Endothelial cell of umbilical vein (primary cell): ENCODE measurements around the gene SUCLG2. TPM values are rescaled to one million over a fixed set of nuclear protein-coding genes. Genes with fewer than 3 reads are reported as not detected.

Experiments
- BruUV-seq: library from RNA; stranded (reverse); fragments of 400-500 nt; replicated peaks from 2 replicates; lab custom pipeline; 2021; lab: Mats Ljungman, UMichigan
- CTCF ChIA-PET: fragments of 300-600, 350-600 bp; sonication (Branson Sonifier 250); formaldehyde crosslinking; loops from one replicate; lab custom pipeline; 2021; ENCODE audit warnings: antibody characterized with exemption, inconsistent platforms; lab: Charles Lee
- POLR2A ChIA-PET: fragments of 300-600, 350-600 bp; sonication (Branson Sonifier 250); formaldehyde crosslinking; loops from one replicate; lab custom pipeline; 2021; ENCODE audit warnings: antibody characterized with exemption, inconsistent platforms; lab: Charles Lee
- DNase-seq: peaks from one replicate; pipeline ENCODE4 v3.0.0-alpha.2; 2011; ENCODE audit warnings: low read depth, low spot score
- FAIRE-seq: peaks from 2 replicates; lab custom pipeline; 2011; peaks lifted over from hg19 to GRCh38; lab: Jason Lieb, UNC
- H2AFZ ChIP-seq: 2 replicates; pipeline ENCODE4 v1.6.0; 2012; ENCODE audit warnings: low read depth, low read length, control low read depth, inconsistent platforms
- H3K27ac ChIP-seq: 2 replicates; pipeline ENCODE4 v1.5.1; 2011; ENCODE audit warnings: low read depth, mild to moderate bottlenecking, control low read depth, low read length, moderate library complexity; ENCODE audit not compliant: insufficient read depth
- H3K27me3 ChIP-seq, 2 experiments: 2 replicates each; pipeline versions ENCODE4 v1.6.0 to v1.6.1; 2011; ENCODE audit warnings: low read length in 2 of 2, mixed read lengths in 1 of 2; ENCODE audit not compliant: control insufficient read depth in 2 of 2, insufficient read depth in 2 of 2
- H3K36me3 ChIP-seq, 2 experiments: 2 replicates in 1 of 2; 3 replicates in 1 of 2; pipeline ENCODE4 v1.5.1; 2011; ENCODE audit warnings: low read length in 2 of 2, mild to moderate bottlenecking in 1 of 2, moderate library complexity in 1 of 2; ENCODE audit not compliant: control insufficient read depth in 2 of 2, insufficient read depth in 2 of 2; ENCODE audit errors: extremely low read depth in 1 of 2
- H3K4me1 ChIP-seq: 3 replicates; pipeline ENCODE4 v1.5.1; 2011; ENCODE audit warnings: mild to moderate bottlenecking, low read length; ENCODE audit not compliant: control insufficient read depth, insufficient read depth; ENCODE audit errors: extremely low read depth
- H3K4me2 ChIP-seq: 2 replicates; pipeline ENCODE4 v1.6.1; 2011; ENCODE audit warnings: low read length, control low read depth, mixed read lengths; ENCODE audit not compliant: insufficient read depth
- H3K4me3 ChIP-seq, 3 experiments: fragments of 200-600 bp in 1 of 3; sonication (generic), shearing (Covaris generic) in 1 of 3; replicated peaks in 1 of 3; 2 replicates each; pipeline ENCODE4 v1.5.1; 2011 to 2016; ENCODE audit warnings: control low read depth in 3 of 3, low read length in 3 of 3, mild to moderate bottlenecking in 2 of 3, inconsistent platforms in 1 of 3, low read depth in 1 of 3, moderate library complexity in 1 of 3; ENCODE audit not compliant: insufficient read depth in 1 of 3
- H3K79me2 ChIP-seq: 2 replicates; pipeline ENCODE4 v1.6.0; 2012; ENCODE audit warnings: low read length, inconsistent platforms; ENCODE audit not compliant: control insufficient read depth, insufficient read depth
- H3K9ac ChIP-seq: replicated peaks from 2 replicates; pipeline ENCODE3; 2011; ENCODE audit warnings: low read length, control low read depth; ENCODE audit not compliant: insufficient read depth; ENCODE audit errors: extremely low read depth
- H3K9me1 ChIP-seq: replicated peaks from 3 replicates; pipeline ENCODE4 v1.6.0; 2011; ENCODE audit warnings: mild to moderate bottlenecking, low read length; ENCODE audit not compliant: control insufficient read depth, insufficient read depth; ENCODE audit errors: extremely low read depth
- H3K9me3 ChIP-seq: replicated peaks from 2 replicates; pipeline ENCODE4 v1.5.1; 2012; ENCODE audit warnings: low read length, inconsistent platforms; ENCODE audit not compliant: control insufficient read depth, insufficient read depth
- H4K20me1 ChIP-seq: replicated peaks from 2 replicates; pipeline ENCODE3; 2011; ENCODE audit warnings: mild to moderate bottlenecking, low read length; ENCODE audit not compliant: control insufficient read depth, insufficient read depth; ENCODE audit errors: extremely low read depth
- EZH2 ChIP-seq: IDR thresholded peaks from 2 replicates; pipeline ENCODE4 v1.6.1; 2012; ENCODE audit warnings: borderline replicate concordance, low read depth, mild to moderate bottlenecking, moderate library complexity, low read length, inconsistent platforms; ENCODE audit not compliant: severe bottlenecking
- FOS ChIP-seq: IDR thresholded peaks from 2 replicates; pipeline ENCODE4 v1.6.1; 2011; ENCODE audit warnings: mild to moderate bottlenecking, low read length, moderate library complexity, borderline replicate concordance; ENCODE audit not compliant: insufficient read depth
- GATA2 ChIP-seq: IDR thresholded peaks from 2 replicates; pipeline ENCODE4 v1.7.0; 2011; ENCODE audit warnings: low read depth, mild to moderate bottlenecking, moderate library complexity, mixed read lengths, low read length; ENCODE audit not compliant: insufficient read length, insufficient read depth
- JUN ChIP-seq: IDR thresholded peaks from 2 replicates; pipeline ENCODE4 v1.6.1; 2011; ENCODE audit warnings: borderline replicate concordance, low read depth; ENCODE audit not compliant: insufficient read length, insufficient read depth
- MYC ChIP-seq: IDR thresholded peaks from one replicate; pipeline ENCODE4 v1.6.1; 2011; ENCODE audit warnings: mild to moderate bottlenecking, low read depth, low read length
- POLR2A ChIP-seq: IDR thresholded peaks from 2 replicates; pipeline ENCODE4 v1.6.1; 2012; ENCODE audit warnings: low read depth, mild to moderate bottlenecking, control low read depth, low read length
- POLR2AphosphoS5 ChIP-seq: IDR thresholded peaks from 2 replicates; pipeline ENCODE4 v1.6.1; 2012; ENCODE audit warnings: low read depth, mild to moderate bottlenecking, control low read depth, low read length, moderate library complexity; ENCODE audit not compliant: insufficient read depth
- dilution Hi-C: fragments of 300-500 bp; cut with MboI; formaldehyde crosslinking; loops from one replicate; pipeline ENCODE4 v1.15.0; 2019; ENCODE audit warnings: low sequenced_read_pairs; ENCODE audit not compliant: extremely low pct_ligation_motif_present
- intact Hi-C: fragments of 100-400 bp; cut with micrococcal nuclease; formaldehyde crosslinking; loops from one replicate; pipeline ENCODE4 v1.10.0; 2022
- polyA plus RNA-seq, 4 experiments: library from polyadenylated mRNA; depleted of rRNA in 3 of 4; stranded (reverse) in 3 of 4; unstranded in 1 of 4; fragments of >200 nt; gene quantifications; 2 replicates each; pipeline versions ENCODE4 v1.2.1 to v1.2.3, GENCODE V29; 2011 to 2012; ENCODE audit warnings: missing spikeins in 1 of 4
- total RNA-seq: library from RNA; stranded (reverse); gene quantifications from 2 replicates; pipeline ENCODE4 v1.2.3, GENCODE V29; 2021
- TF ChIP-seq, protein P1 (sequence below): IDR thresholded peaks from 2 replicates; pipeline ENCODE4 v1.6.1; 2011; ENCODE audit not compliant: insufficient read depth, insufficient read length
- TF ChIP-seq, protein P2 (sequence below), 2 donors: IDR thresholded peaks; 1 replicate in 1 of 2; 2 replicates in 1 of 2; pipeline ENCODE4 v1.5.1; 2011; ENCODE audit warnings: low read length in 2 of 2, mild to moderate bottlenecking in 2 of 2, moderate library complexity in 2 of 2, control low read depth in 1 of 2, inconsistent platforms in 1 of 2, low read depth in 1 of 2; ENCODE audit not compliant: insufficient read depth in 1 of 2; ENCODE audit errors: extremely low read depth in 1 of 2

Gene SUCLG2
- total and polyA plus RNA-seq, 2 donors (not counting 3 experiments of a cell fraction or from before 2014, with no cell fraction given), result 8.1 to 38.3 TPM

DNA sequence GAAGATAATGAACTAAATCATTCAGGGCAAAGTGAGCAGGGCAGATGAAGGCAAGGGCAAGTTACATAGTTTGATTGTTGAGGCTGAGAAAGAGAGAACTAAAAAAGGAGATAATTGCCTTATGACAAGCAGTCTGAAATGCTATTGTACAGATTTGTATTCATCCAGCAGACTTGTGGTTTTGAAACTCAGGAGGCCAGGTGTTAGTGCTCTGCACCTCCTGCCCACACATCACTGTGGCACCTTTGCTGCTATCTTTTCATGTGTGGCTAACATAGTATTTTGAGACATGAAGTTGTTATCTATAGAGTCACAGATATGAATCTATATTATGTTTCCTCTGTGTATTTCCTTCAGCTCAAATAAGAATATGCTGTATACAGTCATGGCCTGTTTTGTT is 24.3 kb upstream of the SUCLG2 start:
- H3K4me3 ChIP-seq, result no peak overlapping the region
- H3K9me3 ChIP-seq, result no peaks in the 10 kb centered on the region
- no peak overlapping the region for H2AFZ ChIP-seq
- H3K36me3 ChIP-seq, result no peaks in the 10 kb centered on the region
- intact Hi-C loops (no loop called here), dilution Hi-C loops (no loop called here)
- H3K9ac ChIP-seq, result no peak overlapping the region
- DNase-seq (no peak), FAIRE-seq (no peak)
- no peaks in the 10 kb centered on the region for H4K20me1 ChIP-seq
- H3K27ac ChIP-seq, result no peak overlapping the region
- no peaks in the 10 kb centered on the region for H3K9me1 ChIP-seq
- no peak overlapping the region for H3K4me2 ChIP-seq
- no TSS peak for BruUV-seq
- POLR2A ChIA-PET, result no interaction called here
- H3K27me3 ChIP-seq, result no peaks in the 10 kb centered on the region
- no peaks in the 10 kb centered on the region for H3K4me1 ChIP-seq
- H3K79me2 ChIP-seq, result no peaks in the 10 kb centered on the region
- TF ChIP-seq MYC (no peak), EZH2 (no peak), FOS (no peak), POLR2AphosphoS5 (no peak), JUN (no peak), POLR2A (no peak), GATA2 (no peak)
- TF ChIP-seq, protein P1, sequence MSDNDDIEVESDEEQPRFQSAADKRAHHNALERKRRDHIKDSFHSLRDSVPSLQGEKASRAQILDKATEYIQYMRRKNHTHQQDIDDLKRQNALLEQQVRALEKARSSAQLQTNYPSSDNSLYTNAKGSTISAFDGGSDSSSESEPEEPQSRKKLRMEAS, result no peak
- TF ChIP-seq, protein P2, sequence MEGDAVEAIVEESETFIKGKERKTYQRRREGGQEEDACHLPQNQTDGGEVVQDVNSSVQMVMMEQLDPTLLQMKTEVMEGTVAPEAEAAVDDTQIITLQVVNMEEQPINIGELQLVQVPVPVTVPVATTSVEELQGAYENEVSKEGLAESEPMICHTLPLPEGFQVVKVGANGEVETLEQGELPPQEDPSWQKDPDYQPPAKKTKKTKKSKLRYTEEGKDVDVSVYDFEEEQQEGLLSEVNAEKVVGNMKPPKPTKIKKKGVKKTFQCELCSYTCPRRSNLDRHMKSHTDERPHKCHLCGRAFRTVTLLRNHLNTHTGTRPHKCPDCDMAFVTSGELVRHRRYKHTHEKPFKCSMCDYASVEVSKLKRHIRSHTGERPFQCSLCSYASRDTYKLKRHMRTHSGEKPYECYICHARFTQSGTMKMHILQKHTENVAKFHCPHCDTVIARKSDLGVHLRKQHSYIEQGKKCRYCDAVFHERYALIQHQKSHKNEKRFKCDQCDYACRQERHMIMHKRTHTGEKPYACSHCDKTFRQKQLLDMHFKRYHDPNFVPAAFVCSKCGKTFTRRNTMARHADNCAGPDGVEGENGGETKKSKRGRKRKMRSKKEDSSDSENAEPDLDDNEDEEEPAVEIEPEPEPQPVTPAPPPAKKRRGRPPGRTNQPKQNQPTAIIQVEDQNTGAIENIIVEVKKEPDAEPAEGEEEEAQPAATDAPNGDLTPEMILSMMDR (IDR thresholded peaks at IDR 0.05; ENCODE audit: extremely low read depth in 1 of 2, insufficient read depth in 1 of 2, low read depth in 1 of 2, low read length in 2 of 2), result no peak
- CTCF ChIA-PET, result no interaction called here
